UCSD-AML1 (cell line): ENCODE results near the gene PRKCI.
"Not testable (repeated sequence)": the region's sequence is repeated elsewhere in the genome, so short reads cannot be mapped to it uniquely, and the experiment has no call there.

ENCODE experiments used
- DNase-seq: peaks from one replicate; lab custom pipeline; 2025; ENCODE audit not compliant: unreplicated experiment; lab: John Stamatoyannopoulos, UW

The PRKCI gene

GRCh38 chr3:170222647-170223541 lies 670 bp downstream of the PRKCI start:
- peak; percentile 46 for DNase-seq

- no peak for DNase-seq
These were observed 2.9 kb downstream of the PRKCI start for GRCh38 chr3:170225166-170225565.

- no peak for DNase-seq
These were observed 4.3 kb downstream of the PRKCI start for GRCh38 chr3:170226426-170226960.

GRCh38 chr3:170228093-170228766 lies 6.0 kb downstream of the PRKCI start:
- DNase-seq, result no peak

- no peak for DNase-seq
These were observed 10.0 kb downstream of the PRKCI start for GRCh38 chr3:170232266-170232665.

GRCh38 chr3:170233530-170233929 lies 11.3 kb downstream of the PRKCI start:
- no peak for DNase-seq

GRCh38 chr3:170240142-170240541 lies 17.9 kb downstream of the PRKCI start:
- DNase-seq, result no peak

GRCh38 chr3:170240671-170241070 lies 18.4 kb downstream of the PRKCI start:
- DNase-seq, result no peak

GRCh38 chr3:170244576-170244975 lies 22.4 kb downstream of the PRKCI start:
- no peak for DNase-seq

- no peak for DNase-seq
These were observed 25.7 kb downstream of the PRKCI start for GRCh38 chr3:170247875-170248274.

- DNase-seq, result no peak
These were observed 34.4 kb downstream of the PRKCI start for GRCh38 chr3:170256597-170256996.

GRCh38 chr3:170257145-170257544 lies 34.9 kb downstream of the PRKCI start:
- DNase-seq, result no peak

GRCh38 chr3:170258105-170258487 lies 35.9 kb downstream of the PRKCI start:
- DNase-seq, result no peak

- no peak for DNase-seq
These were observed 37.7 kb downstream of the PRKCI start for GRCh38 chr3:170259907-170260306.

GRCh38 chr3:170267793-170268192 lies 45.6 kb downstream of the PRKCI start:
- no peak for DNase-seq

GRCh38 chr3:170269673-170270254 lies 47.5 kb downstream of the PRKCI start:
- not testable (repeated sequence) for DNase-seq

- DNase-seq, result no peak
These were observed 48.2 kb downstream of the PRKCI start for GRCh38 chr3:170270282-170270881.

- no peak for DNase-seq
These were observed 52.4 kb downstream of the PRKCI start for GRCh38 chr3:170274641-170275040.

- no peak for DNase-seq
These were observed 53.6 kb downstream of the PRKCI start for GRCh38 chr3:170275832-170276231.

- DNase-seq, result not testable (repeated sequence)
These were observed 55.1 kb downstream of the PRKCI start for GRCh38 chr3:170277311-170277710.
